ENCODE measurements around the gene SEPTIN6. TPM values are rescaled to one million over a fixed set of nuclear protein-coding genes. Genes with fewer than 3 reads are reported as not detected.

The SEPTIN6 gene
- total and polyA plus RNA-seq, 2 donors (not counting 1 experiment from before 2014, with no cell fraction given) = 227 to 310 TPM

GRCh38 chrX:119726900-119727555 lies 34.1 kb upstream of the SEPTIN6 start:
- Mint-ChIP-seq H3K27me3 (no peaks in the 10 kb centered on the region), H3K4me3 (no peak overlapping the region), H3K4me1 (peaks cover 6% of the 10 kb centered on the region), H3K27ac (no peak overlapping the region), H3K9me3 (ENCODE audit: insufficient read depth) (no peaks in the 10 kb centered on the region)
- DNase-seq (no peak), ATAC-seq (ENCODE audit: low read depth) (no peak)
- H3K27me3 ChIP-seq (replicated peaks in 1 of 4; ENCODE audit: control extremely low read depth in 1 of 4, control insufficient read depth in 3 of 4, insufficient read depth in 4 of 4, low read length in 3 of 4) = no peaks in the 10 kb centered on the region
- no peaks in the 10 kb centered on the region for H4K20me1 ChIP-seq (ENCODE audit: control insufficient read depth, insufficient read depth, low read length, poor library complexity, severe bottlenecking)
- no peak overlapping the region for H3K9ac ChIP-seq (ENCODE audit: low read length)
- H3K36me3 ChIP-seq (replicated peaks in 1 of 2; ENCODE audit: control extremely low read depth in 1 of 2, control insufficient read depth in 1 of 2, extremely low read depth in 1 of 2, insufficient read depth in 2 of 2, low read length in 1 of 2) = no peaks in the 10 kb centered on the region
- no peaks in the 10 kb centered on the region for H3K9me3 ChIP-seq (ENCODE audit: control extremely low read depth in 1 of 3, control insufficient read depth in 2 of 3, insufficient read depth in 1 of 3, low read length in 2 of 3)
- H3K4me1 ChIP-seq (ENCODE audit: control insufficient read depth in 2 of 2, insufficient read depth in 2 of 2, low read length in 2 of 2) = peaks cover 0 to 5% of the 10 kb centered on the region in 2 donors
- H3K4me2 ChIP-seq (replicated peaks; ENCODE audit: low read depth, low read length, poor library complexity, severe bottlenecking) = no peak overlapping the region
- intact Hi-C loops (cut with micrococcal nuclease) = no loop called here
- H3K79me2 ChIP-seq (ENCODE audit: control insufficient read depth, insufficient read depth, low read length) = no peaks in the 10 kb centered on the region
- 75% methylated on average over 5 of the region's 7 CpGs for WGBS (ENCODE audit: insufficient coverage)
- no peak overlapping the region for H2AFZ ChIP-seq (ENCODE audit: insufficient read depth, low read depth, low read length, poor library complexity, severe bottlenecking)
- H3K4me3 ChIP-seq (ENCODE audit: control extremely low read depth in 1 of 5, extremely low read depth in 1 of 5, insufficient read depth in 1 of 5, low read depth in 2 of 5, low read length in 4 of 5) = no peak overlapping the region
- ChIA-PET POLR2A (interaction anchor here (0.6 kb wide), 1 partner anchor 132 kb away, joined by 3 read pairs; no protein-coding TSS in a partner anchor), CTCF (interaction anchor here (0.7 to 3.9 kb wide), 6 partner anchors 28 to 211 kb away, joined by 3 to 35 read pairs (median 12); partner anchors contain the start of gene SOWAHD)
- H3K27ac ChIP-seq (ENCODE audit: low read length in 2 of 2) = no peak overlapping the region
- no peak for TF ChIP-seq EZH2 (IDR thresholded peaks at IDR 0.05; ENCODE audit: borderline replicate concordance, insufficient read depth, low read depth, low read length, poor library complexity, severe bottlenecking)
- TF ChIP-seq CTCF (IDR thresholded peaks at IDR 0.05) = no peak

- POLR2A ChIA-PET = no interaction called here
- Histone ChIP-seq H2AFZ (ENCODE audit: insufficient read depth, low read depth, low read length, poor library complexity, severe bottlenecking) (no peak overlapping the region), H3K79me2 (ENCODE audit: control insufficient read depth, insufficient read depth, low read length) (no peaks in the 10 kb centered on the region), H3K9ac (ENCODE audit: low read length) (no peak overlapping the region), H3K27ac (ENCODE audit: low read length in 2 of 2) (no peak overlapping the region), H4K20me1 (ENCODE audit: control insufficient read depth, insufficient read depth, low read length, poor library complexity, severe bottlenecking) (no peaks in the 10 kb centered on the region), H3K27me3 (replicated peaks in 1 of 4; ENCODE audit: control extremely low read depth in 1 of 4, control insufficient read depth in 3 of 4, insufficient read depth in 4 of 4, low read length in 3 of 4) (no peaks in the 10 kb centered on the region), H3K4me2 (replicated peaks; ENCODE audit: low read depth, low read length, poor library complexity, severe bottlenecking) (no peak overlapping the region), H3K4me1 (ENCODE audit: control insufficient read depth in 2 of 2, insufficient read depth in 2 of 2, low read length in 2 of 2) (no peaks in the 10 kb centered on the region), H3K4me3 (ENCODE audit: control extremely low read depth in 1 of 5, extremely low read depth in 1 of 5, insufficient read depth in 1 of 5, low read depth in 2 of 5, low read length in 4 of 5) (no peak overlapping the region), H3K36me3 (replicated peaks in 1 of 2; ENCODE audit: control extremely low read depth in 1 of 2, control insufficient read depth in 1 of 2, extremely low read depth in 1 of 2, insufficient read depth in 2 of 2, low read length in 1 of 2) (no peaks in the 10 kb centered on the region), H3K9me3 (ENCODE audit: control extremely low read depth in 1 of 3, control insufficient read depth in 2 of 3, insufficient read depth in 1 of 3, low read length in 2 of 3) (no peaks in the 10 kb centered on the region)
- CTCF ChIA-PET = no interaction called here
- Mint-ChIP-seq H3K4me1 (no peaks in the 10 kb centered on the region), H3K27ac (no peak overlapping the region), H3K27me3 (no peaks in the 10 kb centered on the region), H3K9me3 (ENCODE audit: insufficient read depth) (no peaks in the 10 kb centered on the region), H3K4me3 (no peak overlapping the region)
- intact Hi-C loops (cut with micrococcal nuclease) = no loop called here
- DNase-seq (no peak), ATAC-seq (ENCODE audit: low read depth) (no peak)
- TF ChIP-seq EZH2 (IDR thresholded peaks at IDR 0.05; ENCODE audit: borderline replicate concordance, insufficient read depth, low read depth, low read length, poor library complexity, severe bottlenecking) (no peak), CTCF (IDR thresholded peaks at IDR 0.05) (no peak)
- 100% methylated on average over 1 of the region's 2 CpGs for WGBS (ENCODE audit: insufficient coverage)
Observed at GRCh38 chrX:119721926-119722325, 29.0 kb upstream of the SEPTIN6 start.
